Activated naive CD4-positive, alpha-beta T cell treated with anti-CD3 and anti-CD28 coated beads, Interleukin-2, amount 50 U/mL, for 16 hours (primary cell): ENCODE data around the gene NMBR.
A peak's percentile ranks its signal among the peaks of the same experiment; 100 is the strongest.
"Not testable (repeated sequence)": the region's sequence is repeated elsewhere in the genome, so short reads cannot be mapped to it uniquely, and the experiment has no call there.

ENCODE experiments used
- DNase-seq: peaks from one replicate; pipeline ENCODE4 v3.0.0-alpha.2; 2020

Gene NMBR

GRCh38 chr6:142146828-142147662 is at the start of gene NMBR, which contains the start of gene VTA1:
Gene NMBR, minus strand, starts transcription at chr6:142147122. Its CDS starts 58,464 bp downstream, at chr6:142088658.
Gene VTA1, plus strand, starts transcription at chr6:142147263. Its CDS starts 25 bp downstream, at chr6:142147288.
- DNase-seq, result peak; percentile 96

- DNase-seq, result no peak
These were observed 49.1 kb upstream of the NMBR start for GRCh38 chr6:142195862-142196541.

GRCh38 chr6:142193621-142194020 is 46.7 kb upstream of the NMBR start:
- no peak for DNase-seq

GRCh38 chr6:142192343-142192742 is 45.4 kb upstream of the NMBR start:
- no peak for DNase-seq

GRCh38 chr6:142189057-142189456 is 42.1 kb upstream of the NMBR start:
- DNase-seq, result no peak

- not testable (repeated sequence) for DNase-seq
These were observed 41.4 kb upstream of the NMBR start for GRCh38 chr6:142188341-142188740.

GRCh38 chr6:142187209-142187608 is 40.3 kb upstream of the NMBR start:
- no peak for DNase-seq

GRCh38 chr6:142185641-142186040 is 38.7 kb upstream of the NMBR start:
- DNase-seq, result no peak

GRCh38 chr6:142184307-142184706 is 37.4 kb upstream of the NMBR start:
- DNase-seq, result no peak

GRCh38 chr6:142183351-142183750 is 36.4 kb upstream of the NMBR start:
- no peak for DNase-seq

GRCh38 chr6:142182004-142182403 is 35.1 kb upstream of the NMBR start:
- no peak for DNase-seq

- DNase-seq, result no peak
These were observed 31.2 kb upstream of the NMBR start for GRCh38 chr6:142178129-142178528.

GRCh38 chr6:142174703-142175102 is 27.8 kb upstream of the NMBR start:
- no peak for DNase-seq

GRCh38 chr6:142173980-142174379 is 27.1 kb upstream of the NMBR start:
- no peak for DNase-seq

- no peak for DNase-seq
These were observed 25.8 kb upstream of the NMBR start for GRCh38 chr6:142172758-142173157.

GRCh38 chr6:142171351-142171750 is 24.4 kb upstream of the NMBR start:
- DNase-seq, result no peak

- DNase-seq, result no peak
These were observed 20.6 kb upstream of the NMBR start for GRCh38 chr6:142167486-142167885.

GRCh38 chr6:142167071-142167470 is 20.1 kb upstream of the NMBR start:
- no peak for DNase-seq

GRCh38 chr6:142165227-142165626 is 18.3 kb upstream of the NMBR start:
- no peak for DNase-seq

- DNase-seq, result no peak
These were observed 15.9 kb upstream of the NMBR start for GRCh38 chr6:142162780-142163179.

- not testable (repeated sequence) for DNase-seq
These were observed 9.8 kb upstream of the NMBR start for GRCh38 chr6:142156758-142157068.

GRCh38 chr6:142155895-142156757 is 9.2 kb upstream of the NMBR start:
- no peak for DNase-seq

GRCh38 chr6:142155091-142155490 is 8.2 kb upstream of the NMBR start:
- no peak for DNase-seq
